Endothelial cell of umbilical vein (primary cell): ENCODE measurements around the gene ASB13.

ENCODE experiments used
- MYC ChIP-seq: IDR thresholded peaks from one replicate; pipeline ENCODE4 v1.6.1; 2011; ENCODE audit warnings: mild to moderate bottlenecking, low read depth, low read length
- POLR2A ChIP-seq: IDR thresholded peaks from 2 replicates; pipeline ENCODE4 v1.6.1; 2012; ENCODE audit warnings: low read depth, mild to moderate bottlenecking, control low read depth, low read length
- POLR2AphosphoS5 ChIP-seq: IDR thresholded peaks from 2 replicates; pipeline ENCODE4 v1.6.1; 2012; ENCODE audit warnings: low read depth, mild to moderate bottlenecking, control low read depth, low read length, moderate library complexity; ENCODE audit not compliant: insufficient read depth
- TF ChIP-seq, protein P1 (sequence below), 2 donors: IDR thresholded peaks; 1 replicate in 1 of 2; 2 replicates in 1 of 2; pipeline ENCODE4 v1.5.1; 2011; ENCODE audit warnings: low read length in 2 of 2, mild to moderate bottlenecking in 2 of 2, moderate library complexity in 2 of 2, control low read depth in 1 of 2, inconsistent platforms in 1 of 2, low read depth in 1 of 2; ENCODE audit not compliant: insufficient read depth in 1 of 2; ENCODE audit errors: extremely low read depth in 1 of 2

DNA sequence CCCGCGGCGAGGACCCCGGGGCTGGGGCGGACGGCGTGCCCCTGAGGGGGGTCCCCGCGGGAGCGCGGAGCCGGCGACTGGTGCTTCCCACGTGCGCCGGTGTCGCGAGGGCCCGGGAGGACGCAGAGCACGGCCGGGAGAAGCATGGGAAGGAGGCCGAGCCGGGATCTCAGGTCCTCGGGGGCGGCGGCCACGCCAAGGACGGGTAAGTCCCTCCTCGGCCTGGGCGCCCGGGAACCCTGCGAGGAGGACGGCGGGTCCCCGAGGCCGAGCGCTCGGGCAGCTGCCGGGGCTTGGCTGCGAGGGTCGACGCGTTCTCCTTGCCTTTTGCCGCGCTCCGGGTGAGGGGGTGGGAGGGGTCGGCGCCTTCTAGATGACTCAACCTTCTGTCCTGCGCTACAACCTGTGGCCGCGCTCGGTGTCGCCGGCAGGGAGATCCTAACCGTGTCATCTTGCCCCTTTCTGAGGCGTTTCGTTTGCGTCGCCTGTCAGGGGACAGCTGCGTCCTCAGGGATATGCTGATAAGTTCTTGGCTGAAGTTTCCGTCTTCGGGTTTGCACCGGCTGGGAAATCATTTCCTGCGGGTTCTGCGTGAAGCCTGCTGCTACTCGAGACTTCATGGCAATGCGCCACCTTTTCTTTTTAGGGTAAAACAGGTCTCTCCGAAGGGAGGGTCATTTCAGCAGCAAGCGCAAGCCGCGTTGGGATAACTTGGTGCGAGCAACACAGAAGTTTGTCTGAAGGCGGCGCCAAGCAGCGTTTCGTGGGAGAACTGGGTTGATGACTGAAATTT, 18.8 kb upstream of the ASB13 start:
- TF ChIP-seq, protein P1, sequence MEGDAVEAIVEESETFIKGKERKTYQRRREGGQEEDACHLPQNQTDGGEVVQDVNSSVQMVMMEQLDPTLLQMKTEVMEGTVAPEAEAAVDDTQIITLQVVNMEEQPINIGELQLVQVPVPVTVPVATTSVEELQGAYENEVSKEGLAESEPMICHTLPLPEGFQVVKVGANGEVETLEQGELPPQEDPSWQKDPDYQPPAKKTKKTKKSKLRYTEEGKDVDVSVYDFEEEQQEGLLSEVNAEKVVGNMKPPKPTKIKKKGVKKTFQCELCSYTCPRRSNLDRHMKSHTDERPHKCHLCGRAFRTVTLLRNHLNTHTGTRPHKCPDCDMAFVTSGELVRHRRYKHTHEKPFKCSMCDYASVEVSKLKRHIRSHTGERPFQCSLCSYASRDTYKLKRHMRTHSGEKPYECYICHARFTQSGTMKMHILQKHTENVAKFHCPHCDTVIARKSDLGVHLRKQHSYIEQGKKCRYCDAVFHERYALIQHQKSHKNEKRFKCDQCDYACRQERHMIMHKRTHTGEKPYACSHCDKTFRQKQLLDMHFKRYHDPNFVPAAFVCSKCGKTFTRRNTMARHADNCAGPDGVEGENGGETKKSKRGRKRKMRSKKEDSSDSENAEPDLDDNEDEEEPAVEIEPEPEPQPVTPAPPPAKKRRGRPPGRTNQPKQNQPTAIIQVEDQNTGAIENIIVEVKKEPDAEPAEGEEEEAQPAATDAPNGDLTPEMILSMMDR (IDR thresholded peaks at IDR 0.05; ENCODE audit: extremely low read depth in 1 of 2, insufficient read depth in 1 of 2, low read depth in 1 of 2, low read length in 2 of 2), result peak; percentile 28 to 60
- TF ChIP-seq POLR2A (no peak), POLR2AphosphoS5 (no peak), MYC (no peak)
